Measurements from ENCODE around the gene RNF126.
"Not testable (repeated sequence)": the region's sequence is repeated elsewhere in the genome, so short reads cannot be mapped to it uniquely, and the experiment has no call there.

Gene RNF126

GRCh38 chr19:670609-671075, 7.6 kb upstream of the RNF126 start:
- no peak overlapping the region for H3K4me3 ChIP-seq
- TF ChIP-seq CTCF (IDR thresholded peaks at IDR 0.05) = no peak
- no peak for DNase-seq (ENCODE audit: low spot score)
- H3K27ac ChIP-seq = no peak overlapping the region

- not testable (repeated sequence) for H3K4me3 ChIP-seq; H3K27ac ChIP-seq; DNase-seq (ENCODE audit: low spot score)
Observed at GRCh38 chr19:668675-669434, 5.8 kb upstream of the RNF126 start.

GRCh38 chr19:666985-667573, 4.1 kb upstream of the RNF126 start:
- peak overlapping the region in 1 of 2 donors; percentile 48 for H3K27ac ChIP-seq
- not testable (repeated sequence) for DNase-seq (ENCODE audit: low spot score); H3K4me3 ChIP-seq

GRCh38 chr19:664913-665443, 2.0 kb upstream of the RNF126 start:
- H3K27ac ChIP-seq = peak overlapping the region in 1 of 2 donors; percentile 17
- DNase-seq (ENCODE audit: low spot score) = no peak
- peak overlapping the region; percentile 39 for H3K4me3 ChIP-seq
- TF ChIP-seq CTCF (IDR thresholded peaks at IDR 0.05) = peak; percentile 96

GRCh38 chr19:663682-664117, 686 bp upstream of the RNF126 start:
- H3K4me3 ChIP-seq = peak overlapping the region; percentile 90
- no peak for DNase-seq (ENCODE audit: low spot score)
- peak overlapping the region; percentile 85 to 94 for H3K27ac ChIP-seq
- no peak for TF ChIP-seq CTCF (IDR thresholded peaks at IDR 0.05)

- peak overlapping the region; percentile 88 to 94 for H3K27ac ChIP-seq
Observed at GRCh38 chr19:662207-662961, 630 bp downstream of the RNF126 start.

More at GRCh38 chr19:662207-662961, 630 bp downstream of the RNF126 start:
- peak overlapping the region; percentile 90 for H3K4me3 ChIP-seq
- no peak for TF ChIP-seq CTCF (IDR thresholded peaks at IDR 0.05)
- no peak for DNase-seq (ENCODE audit: low spot score)
